GM18870 (cell line): ENCODE results near the gene FGF1.

ENCODE experiments used
- ATAC-seq: cut with Tn5 transposase; IDR thresholded peaks from one replicate; pipeline ENCODE4 v1.9.1; 2021; ENCODE audit warnings: moderate library complexity; ENCODE audit not compliant: unreplicated experiment

The FGF1 gene

DNA sequence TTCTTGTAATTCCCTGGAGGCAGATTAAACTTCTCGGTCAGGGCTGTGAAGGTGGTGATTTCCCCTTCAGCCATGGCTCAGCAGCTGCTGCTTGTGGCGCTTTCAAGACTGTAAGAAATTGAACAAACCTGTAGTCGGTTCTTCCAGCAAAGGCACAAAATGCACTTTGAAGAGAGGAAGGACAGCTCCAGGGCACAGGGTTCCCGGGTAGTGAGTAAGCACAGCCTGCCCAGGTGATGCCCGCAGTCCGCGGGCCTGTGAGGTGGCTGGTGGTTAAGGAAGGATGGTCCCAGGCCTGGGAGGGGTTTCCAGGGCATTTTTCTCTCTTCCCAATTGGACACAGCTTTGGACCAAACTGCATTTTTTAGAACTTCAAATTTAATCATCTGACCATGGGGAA, 71.8 kb downstream of the FGF1 start:
- ATAC-seq, result no peak

GRCh38 chr5:142613271-142613671, 72.6 kb downstream of the FGF1 start:
- no peak for ATAC-seq

DNA sequence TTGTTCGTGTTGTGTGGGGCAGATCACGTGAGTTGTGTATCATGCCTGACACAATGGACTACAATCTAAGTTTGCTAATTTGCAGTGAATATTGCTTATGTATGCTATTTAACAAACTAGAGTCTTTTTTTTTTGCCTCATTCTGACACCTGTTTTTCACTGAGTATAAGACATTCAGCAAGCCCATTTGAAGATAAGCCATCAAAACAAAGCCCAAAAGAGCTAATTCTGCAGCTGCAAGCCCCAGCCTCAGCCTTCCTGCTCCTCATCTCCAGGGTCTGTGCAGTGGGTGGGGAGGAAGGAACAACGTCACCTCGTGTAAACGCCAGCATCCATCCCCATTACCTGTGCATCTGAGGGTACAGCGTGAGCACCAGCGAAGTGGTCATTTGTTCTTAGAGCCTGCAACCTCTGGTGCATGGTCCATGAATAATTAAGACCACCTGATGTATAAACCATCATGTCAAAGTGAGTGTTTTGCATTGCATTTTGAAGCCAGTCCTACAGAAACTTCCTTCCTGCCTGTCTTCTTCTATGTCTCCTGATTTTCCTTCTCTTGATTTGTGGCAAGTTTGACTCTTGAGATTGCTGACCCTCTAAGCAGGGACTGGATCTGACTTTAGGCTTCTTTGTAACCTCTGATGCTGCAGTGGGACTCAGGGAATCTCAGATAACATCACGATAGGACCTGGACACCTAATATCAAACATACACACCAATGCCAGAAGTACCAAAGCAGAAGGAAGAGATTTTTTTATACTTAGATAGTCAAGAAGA, 73.2 kb downstream of the FGF1 start:
- ATAC-seq, result no peak

DNA sequence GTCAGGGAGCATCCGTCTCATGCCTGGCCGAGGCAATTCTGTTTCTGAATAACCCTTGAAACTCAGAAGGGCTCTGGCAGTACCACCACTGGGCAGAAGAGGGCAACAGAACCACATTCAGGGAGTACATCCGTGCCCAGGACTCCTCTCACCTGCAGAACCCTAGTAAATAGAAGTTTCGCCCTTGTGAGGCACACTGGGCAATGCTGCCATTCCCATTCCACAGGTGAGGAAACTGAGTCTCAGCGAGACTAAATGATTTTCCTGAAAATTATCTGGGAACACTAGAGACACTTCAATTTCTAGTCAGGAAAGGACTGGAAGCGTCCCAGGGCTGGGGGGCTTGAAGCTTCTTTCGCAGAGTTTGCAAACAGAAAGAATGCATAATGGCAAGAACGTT, 74.7 kb downstream of the FGF1 start:
- peak; percentile 75 for ATAC-seq

DNA sequence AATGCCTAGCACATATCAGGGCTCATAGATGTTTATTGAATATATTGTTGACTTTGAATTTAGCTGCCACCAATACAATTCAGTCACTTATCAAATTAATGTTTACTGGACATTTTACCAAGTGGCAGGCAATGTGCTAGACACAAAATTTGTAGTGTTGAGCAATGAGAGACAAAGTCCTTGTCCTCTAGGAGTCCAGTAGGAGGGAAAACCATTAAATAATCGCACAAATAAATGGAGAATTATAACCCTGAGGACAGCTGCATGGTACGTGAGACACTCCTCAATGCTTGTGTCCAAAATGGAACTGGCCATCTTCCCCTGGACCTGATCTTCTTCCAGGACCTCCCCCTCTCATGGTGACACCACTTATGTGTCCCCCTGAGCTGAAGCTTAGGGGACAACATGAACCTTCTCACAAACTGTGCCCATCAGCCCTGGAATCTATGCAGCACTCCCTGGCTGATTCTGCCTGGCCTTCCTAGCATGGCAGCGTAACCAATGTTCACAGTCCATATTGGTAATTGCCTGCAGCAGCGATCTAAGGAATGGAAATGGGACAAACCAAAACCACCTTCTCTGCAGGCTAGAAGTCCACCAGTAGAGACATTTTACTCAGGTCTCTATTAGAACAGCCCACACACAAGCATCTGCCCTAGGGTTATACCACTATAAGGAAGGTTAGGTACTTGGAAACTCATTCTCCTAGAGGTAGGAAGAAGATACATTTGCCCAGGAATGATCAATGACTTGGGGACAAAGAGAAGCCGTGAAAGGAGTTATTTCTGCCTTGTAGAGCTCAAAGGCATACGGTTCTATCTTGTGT, 75.5 kb downstream of the FGF1 start:
- no peak for ATAC-seq

DNA sequence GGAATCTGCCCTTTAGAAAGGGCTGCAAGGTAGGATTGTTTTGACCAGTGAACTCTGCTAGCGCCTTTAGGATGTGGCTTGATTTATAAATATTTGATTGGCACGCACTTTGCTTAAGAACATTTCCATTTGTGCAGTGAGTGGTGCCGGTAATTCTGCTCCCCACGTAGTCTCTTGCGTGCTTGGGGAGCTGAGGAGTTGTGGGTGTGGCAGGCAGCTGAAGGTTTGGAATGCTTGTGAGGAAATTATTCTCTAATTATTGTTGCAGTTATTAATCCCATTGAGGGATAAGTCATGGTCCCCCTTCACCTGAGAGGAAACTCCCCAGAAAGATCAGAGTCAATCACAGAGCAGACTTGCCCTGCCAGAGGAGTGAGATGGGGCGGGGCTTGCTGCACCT, 76.7 kb downstream of the FGF1 start:
- ATAC-seq, result no peak

GRCh38 chr5:142608081-142608480, 77.8 kb downstream of the FGF1 start:
- no peak for ATAC-seq

DNA sequence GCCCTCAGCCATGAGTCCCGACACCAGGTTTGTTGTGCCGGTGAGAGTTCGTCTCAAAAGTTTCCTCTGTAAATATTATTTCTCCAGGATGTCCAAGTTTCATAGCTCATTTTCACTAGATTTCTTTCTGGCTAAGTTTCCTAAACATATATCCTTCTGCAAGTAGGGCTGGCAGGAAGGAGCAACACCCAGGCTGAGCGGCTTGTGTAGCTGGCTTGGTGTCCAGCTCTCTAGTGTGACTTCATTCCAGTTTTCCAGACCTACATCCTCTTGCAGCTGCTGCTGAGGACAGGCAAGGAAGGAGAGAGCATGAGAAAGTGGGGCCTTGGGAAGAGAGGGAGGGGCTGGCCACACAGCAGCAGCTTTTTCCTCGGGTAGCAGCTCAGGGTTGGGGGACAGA, 80.3 kb downstream of the FGF1 start:
- no peak for ATAC-seq

DNA sequence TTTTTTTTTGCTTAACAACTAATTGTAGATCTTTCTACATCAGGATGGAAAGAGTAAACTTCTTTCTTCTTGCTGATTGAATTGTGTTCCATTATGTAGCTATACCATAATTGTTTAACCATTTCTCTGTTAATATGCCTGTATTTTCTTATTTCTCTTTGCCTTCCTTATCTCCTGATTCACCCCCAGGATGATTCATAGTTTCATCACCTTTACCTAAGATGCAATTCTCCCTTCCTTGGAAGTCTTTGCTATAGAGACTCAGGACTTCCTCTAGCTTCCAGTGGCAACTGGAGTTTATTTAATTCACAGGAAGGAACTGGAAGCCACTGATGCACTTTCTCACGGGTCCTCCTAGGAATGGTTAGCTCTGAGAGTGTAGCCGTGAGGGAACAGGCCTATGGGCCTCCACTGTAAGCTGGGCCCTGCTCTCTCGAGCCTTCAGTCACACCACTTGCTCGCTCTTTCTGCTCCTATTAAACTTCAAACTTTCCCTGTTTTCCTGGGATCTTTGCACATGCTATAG, 83.1 kb downstream of the FGF1 start:
- ATAC-seq, result no peak

DNA sequence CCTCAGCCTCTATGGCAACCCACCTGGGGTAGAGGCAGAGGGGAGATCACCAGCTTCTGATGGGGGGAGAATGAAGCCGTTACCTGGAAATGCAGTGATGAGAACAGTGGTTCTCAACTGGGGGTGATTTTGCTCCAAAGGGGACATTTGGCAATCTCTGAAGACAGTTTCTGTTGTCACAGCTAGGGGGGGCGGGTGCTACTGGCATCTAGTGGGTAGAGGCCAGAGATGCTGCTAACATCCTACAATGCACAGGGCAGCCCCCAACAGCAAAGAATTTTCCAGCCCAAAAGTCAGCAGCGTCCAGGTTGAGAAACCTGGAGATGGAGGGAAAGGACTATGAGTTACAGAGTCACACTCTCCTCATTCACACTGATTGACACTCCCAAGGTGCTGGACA, 84.5 kb downstream of the FGF1 start:
- ATAC-seq, result no peak

DNA sequence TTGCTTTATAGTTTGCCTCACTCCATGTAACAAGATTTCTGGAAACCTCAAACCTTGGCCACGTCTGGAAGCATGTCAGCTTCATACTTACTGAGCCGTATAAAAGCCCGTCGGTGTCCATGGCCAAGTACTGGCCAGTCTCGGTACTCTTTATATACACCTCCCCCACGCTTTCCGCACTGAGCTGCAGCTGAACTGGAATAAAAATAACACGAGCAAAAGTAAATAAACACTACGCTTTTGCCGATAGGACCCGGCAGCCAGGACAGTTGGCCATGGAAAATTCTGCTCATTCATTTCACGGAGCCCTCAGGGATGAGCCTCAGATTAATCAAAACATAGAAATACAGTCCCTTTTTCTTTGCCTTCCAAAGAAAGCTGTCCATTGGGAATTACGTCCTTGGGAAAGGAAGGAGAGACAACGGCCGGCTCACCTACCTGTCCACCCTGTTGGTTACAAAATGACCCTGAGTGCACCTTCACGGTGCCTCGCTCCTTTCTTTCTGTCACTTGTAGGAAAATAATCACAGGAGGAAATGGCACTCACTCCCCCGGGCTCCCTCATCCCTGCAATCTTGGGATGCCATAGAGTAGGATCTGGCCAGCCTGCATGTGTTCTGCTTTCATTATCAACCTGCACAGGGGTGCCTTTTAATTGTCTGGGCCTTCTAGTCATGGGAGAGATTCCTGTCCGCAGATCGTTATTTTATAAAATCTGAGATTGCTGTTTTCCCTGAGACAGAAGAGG, 85.1 kb downstream of the FGF1 start:
- ATAC-seq, result no peak

DNA sequence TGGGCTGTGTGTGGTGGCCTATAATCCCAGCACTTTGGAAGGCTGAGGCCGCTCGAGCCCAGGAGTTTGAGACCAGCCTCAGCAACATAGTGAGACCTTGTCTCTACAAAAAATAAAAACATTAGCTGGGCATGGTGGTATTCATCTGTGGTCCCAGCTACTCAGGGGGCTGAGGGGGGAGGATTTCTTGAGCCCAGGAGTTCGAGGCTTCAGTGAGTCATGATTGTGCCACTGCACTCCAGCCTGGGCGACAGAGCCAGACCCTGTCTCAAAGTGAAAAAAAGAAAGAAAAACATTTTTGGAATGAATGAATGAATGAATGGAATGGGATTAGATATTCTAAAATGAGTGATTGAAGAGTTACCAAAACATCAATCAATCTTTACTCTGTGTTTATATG, 85.8 kb downstream of the FGF1 start:
- no peak for ATAC-seq

- no peak for ATAC-seq
These were observed 87.6 kb downstream of the FGF1 start for GRCh38 chr5:142598338-142598700.

GRCh38 chr5:142597546-142598337, 88.1 kb downstream of the FGF1 start:
- no peak for ATAC-seq

GRCh38 chr5:142597025-142597424, 88.9 kb downstream of the FGF1 start:
- no peak for ATAC-seq

- ATAC-seq, result no peak
These were observed 93.5 kb downstream of the FGF1 start for GRCh38 chr5:142592365-142592764.

DNA sequence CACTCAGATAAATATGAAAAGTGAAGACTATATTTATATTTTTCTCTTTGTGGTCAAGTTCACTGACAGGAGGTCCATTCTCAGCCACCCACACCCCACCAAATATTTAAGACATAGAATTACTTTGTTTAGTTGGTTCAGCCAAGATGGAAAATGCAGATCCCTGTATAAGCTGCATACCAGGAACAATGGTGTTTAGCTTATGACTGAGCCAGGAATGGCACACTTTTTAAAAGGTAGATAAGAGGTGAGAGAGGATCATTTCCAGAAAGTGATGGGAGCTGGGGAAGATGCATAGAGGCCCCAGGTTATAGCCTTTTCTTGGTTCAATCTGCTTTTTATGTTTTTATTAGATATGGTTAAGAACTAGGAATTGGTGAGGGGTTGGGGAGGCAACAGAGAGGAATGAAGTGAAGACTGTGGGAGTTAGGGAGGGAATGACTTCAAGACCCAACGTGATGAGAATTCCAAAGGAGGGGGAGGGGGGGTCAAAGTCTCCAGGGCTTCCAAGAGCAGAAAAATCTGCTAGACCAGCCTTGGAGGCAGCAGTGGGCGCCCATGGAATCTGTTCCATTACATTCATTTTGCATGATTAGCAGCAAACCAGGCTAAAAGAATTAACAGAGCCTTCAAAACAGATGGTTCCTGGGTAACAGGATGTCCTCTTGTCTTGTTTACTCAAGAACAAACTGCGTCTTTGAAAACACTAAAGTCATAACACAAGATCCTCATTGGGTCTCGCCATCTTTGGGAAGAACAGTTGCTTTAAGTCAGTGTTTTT, 95.2 kb downstream of the FGF1 start:
- no peak for ATAC-seq

- no peak for ATAC-seq
These were observed 96.2 kb downstream of the FGF1 start for GRCh38 chr5:142589720-142590119.

GRCh38 chr5:142587354-142587965, 98.4 kb downstream of the FGF1 start:
- no peak for ATAC-seq
